Astrocyte of the cerebellum (primary cell): ENCODE measurements around the gene RPS4Y1.
"Not testable (repeated sequence)": the region's sequence is repeated elsewhere in the genome, so short reads cannot be mapped to it uniquely, and the experiment has no call there.

ENCODE experiments used
- DNase-seq: peaks from one replicate; pipeline ENCODE4 v3.0.0-alpha.2; 2011; ENCODE audit warnings: low read depth
- H3K4me3 ChIP-seq: 2 replicates; pipeline ENCODE4 v1.5.1; 2011; ENCODE audit warnings: mild to moderate bottlenecking, low read depth, low read length, moderate library complexity
- CTCF ChIP-seq: IDR thresholded peaks from 2 replicates; pipeline ENCODE4 v1.5.1; 2012; ENCODE audit warnings: low read length, low read depth, moderate library complexity, mild to moderate bottlenecking; ENCODE audit errors: missing control alignments
- in situ Hi-C: cut with HindIII; loops from 2 replicates; pipeline ENCODE4 v1.10.0; 2017; ENCODE audit warnings: low sequenced_read_pairs

The RPS4Y1 gene

GRCh38 chrY:2841471-2841893, at the start of gene RPS4Y1:
TSS of gene RPS4Y1 (plus strand) at chrY:2841602. CDS start at chrY:2841625, 23 bp downstream.
- DNase-seq: no peak
- H3K4me3 ChIP-seq: no peak within 1 kb of the TSS
- no peak for TF ChIP-seq CTCF
- in situ Hi-C loops: no loop called here

GRCh38 chrY:2796977-2797523, 44.4 kb upstream of the RPS4Y1 start:
- in situ Hi-C loops: no loop called here
- DNase-seq: no peak
- no peak for TF ChIP-seq CTCF
- H3K4me3 ChIP-seq: no peak overlapping the region

- H3K4me3 ChIP-seq: no peak overlapping the region
- in situ Hi-C loops: no loop called here
- no peak for TF ChIP-seq CTCF
- DNase-seq: no peak
Observed at GRCh38 chrY:2797991-2798390, 43.4 kb upstream of the RPS4Y1 start.

- no peak for DNase-seq
- TF ChIP-seq CTCF: no peak
- H3K4me3 ChIP-seq: no peak overlapping the region
- in situ Hi-C loops: no loop called here
Observed at GRCh38 chrY:2800246-2800645, 41.2 kb upstream of the RPS4Y1 start.

GRCh38 chrY:2817146-2817896, 24.1 kb upstream of the RPS4Y1 start:
- in situ Hi-C loops, DNase-seq, H3K4me3 ChIP-seq: not testable (repeated sequence)

GRCh38 chrY:2824471-2824870, 16.9 kb upstream of the RPS4Y1 start:
- in situ Hi-C loops: no loop called here
- no peak for TF ChIP-seq CTCF
- no peak for DNase-seq
- no peak overlapping the region for H3K4me3 ChIP-seq

GRCh38 chrY:2828497-2828896, 12.9 kb upstream of the RPS4Y1 start:
- in situ Hi-C loops: no loop called here
- TF ChIP-seq CTCF: no peak
- H3K4me3 ChIP-seq: no peak overlapping the region
- no peak for DNase-seq
